Ascending aorta (tissue), 2 donors: ENCODE measurements around the gene FRYL. TPM values are rescaled to one million over a fixed set of nuclear protein-coding genes. Genes with fewer than 3 reads are reported as not detected.

Experiments
- DNase-seq, 2 donors: peaks; one replicate each; pipeline ENCODE4 v3.0.0-alpha.2; 2019; ENCODE audit warnings: low spot score in 2 of 2
- H3K27ac ChIP-seq, 2 donors: fragments of 200-600 bp; sonication (generic); one replicate each; pipeline ENCODE4 v1.5.1; 2016 to 2017; ENCODE audit warnings: mild to moderate bottlenecking in 1 of 2
- H3K27me3 ChIP-seq: fragments of 200-600 bp; sonication (generic); one replicate; pipeline ENCODE4 v1.5.1; 2017
- H3K36me3 ChIP-seq, 2 donors: fragments of 200-600 bp; sonication (generic); one replicate each; pipeline ENCODE4 v1.5.1; 2016
- H3K4me1 ChIP-seq, 2 donors: fragments of 200-600 bp; sonication (generic); one replicate each; pipeline ENCODE4 v1.5.1; 2016 to 2017; ENCODE audit warnings: mild to moderate bottlenecking in 1 of 2
- H3K4me3 ChIP-seq, 2 donors: fragments of 200-600 bp; sonication (generic); one replicate each; pipeline ENCODE4 v1.5.1; 2016 to 2017; ENCODE audit warnings: mild to moderate bottlenecking in 1 of 2
- H3K9me3 ChIP-seq, 2 donors: fragments of 200-600 bp; sonication (generic); one replicate each; pipeline ENCODE4 v1.5.1; 2016
- CTCF ChIP-seq, 3 experiments: fragments of 200-600 bp in 2 of 3; fragments of 450-650 bp in 1 of 3; sonication (generic) in 2 of 3; IDR thresholded peaks; one replicate each; pipeline ENCODE4 v1.5.1; 2016 to 2019; ENCODE audit warnings: antibody characterized with exemption in 3 of 3, mild to moderate bottlenecking in 1 of 3, moderate library complexity in 1 of 3
- intact Hi-C: fragments of 100-400 bp; cut with DNase I; formaldehyde crosslinking; loops from one replicate; pipeline ENCODE4 v1.15.1; 2023
- total RNA-seq: library from RNA; depleted of rRNA; stranded (reverse); fragments of >200 nt; gene quantifications from one replicate; pipeline ENCODE4 v1.1.0, GENCODE V29; 2016

FRYL gene
- total RNA-seq, 1 donor from 2014 or later = 40.6 TPM

- Histone ChIP-seq H3K4me1 (no peaks in the 10 kb centered on the region), H3K4me3 (no peak overlapping the region), H3K27me3 (no peaks in the 10 kb centered on the region), H3K9me3 (no peaks in the 10 kb centered on the region), H3K27ac (no peak overlapping the region), H3K36me3 (peaks cover 46 to 89% of the 10 kb centered on the region in 2 donors)
- no peak for TF ChIP-seq CTCF (IDR thresholded peaks at IDR 0.05)
- intact Hi-C loops = no loop called here
- no peak for DNase-seq
These were observed 209.3 kb downstream of the FRYL start for GRCh38 chr4:48570646-48571220.

- intact Hi-C loops = loop anchor here (10.0 kb wide), 1 partner anchor 881 kb away; no protein-coding TSS in a partner anchor
- Histone ChIP-seq H3K36me3 (peaks cover 47 to 96% of the 10 kb centered on the region in 2 donors), H3K27me3 (no peaks in the 10 kb centered on the region), H3K9me3 (no peaks in the 10 kb centered on the region), H3K4me1 (no peaks in the 10 kb centered on the region), H3K27ac (no peak overlapping the region), H3K4me3 (no peak overlapping the region)
- no peak for TF ChIP-seq CTCF (IDR thresholded peaks at IDR 0.05)
- no peak for DNase-seq
These were observed 214.1 kb downstream of the FRYL start for GRCh38 chr4:48566034-48566384.

- Histone ChIP-seq H3K36me3 (peaks cover 47 to 96% of the 10 kb centered on the region in 2 donors), H3K27ac (no peak overlapping the region), H3K9me3 (no peaks in the 10 kb centered on the region), H3K27me3 (no peaks in the 10 kb centered on the region), H3K4me1 (no peaks in the 10 kb centered on the region), H3K4me3 (no peak overlapping the region)
- no peak for TF ChIP-seq CTCF (IDR thresholded peaks at IDR 0.05)
- DNase-seq = no peak
- intact Hi-C loops = loop anchor here (10.0 kb wide), 1 partner anchor 881 kb away; no protein-coding TSS in a partner anchor
These were observed 214.6 kb downstream of the FRYL start for GRCh38 chr4:48565362-48566033.

GRCh38 chr4:48564151-48564550, 215.9 kb downstream of the FRYL start:
- H3K9me3 ChIP-seq = no peaks in the 10 kb centered on the region
- peaks cover 44 to 93% of the 10 kb centered on the region in 2 donors for H3K36me3 ChIP-seq
- H3K4me3 ChIP-seq = no peak overlapping the region
- intact Hi-C loops = loop anchor here (10.0 kb wide), 1 partner anchor 879 kb away; no protein-coding TSS in a partner anchor
- DNase-seq = no peak
- H3K4me1 ChIP-seq = no peaks in the 10 kb centered on the region
- no peak overlapping the region for H3K27ac ChIP-seq
- no peaks in the 10 kb centered on the region for H3K27me3 ChIP-seq
- TF ChIP-seq CTCF (IDR thresholded peaks at IDR 0.05) = no peak

GRCh38 chr4:48558819-48559218, 221.3 kb downstream of the FRYL start:
- Histone ChIP-seq H3K4me3 (no peak overlapping the region), H3K36me3 (peaks cover 58 to 94% of the 10 kb centered on the region in 2 donors), H3K27me3 (no peaks in the 10 kb centered on the region), H3K4me1 (no peaks in the 10 kb centered on the region), H3K9me3 (no peaks in the 10 kb centered on the region), H3K27ac (no peak overlapping the region)
- TF ChIP-seq CTCF (IDR thresholded peaks at IDR 0.05) = no peak
- intact Hi-C loops = no loop called here
- DNase-seq = no peak
